ENCODE measurements around the gene TBC1D7. TPM values are rescaled to one million over a fixed set of nuclear protein-coding genes. Genes with fewer than 3 reads are reported as not detected.

The TBC1D7 gene
- polyA plus RNA-seq, 2 of the 4 experiments (the other 2 are of a cell fraction) = 34.6 to 55.9 TPM

- no peak for TF ChIP-seq PHF8 (IDR thresholded peaks at IDR 0.05; ENCODE audit: borderline replicate concordance, low read depth)
- no peak for TF ChIP-seq FOXS1 (CRISPR knock-in tag; IDR thresholded peaks at IDR 0.05)
- TF ChIP-seq EHF (CRISPR knock-in tag; IDR thresholded peaks at IDR 0.05) = no peak
- TF ChIP-seq GATA3 (IDR thresholded peaks at IDR 0.05; ENCODE audit: borderline replicate concordance) = no peak
- CTCF ChIA-PET = no interaction called here
- ATAC-seq (no peak), DNase-seq (ENCODE audit: low read depth in 1 of 2, low spot score in 1 of 2) (no peak), FAIRE-seq (no peak)
- H3K4me2 ChIP-seq = no peak overlapping the region
- H3K27ac ChIP-seq = no peak overlapping the region
- no peaks in the 10 kb centered on the region for H3K9me3 ChIP-seq
- H3K4me3 ChIP-seq = no peak overlapping the region
- peaks cover 18% of the 10 kb centered on the region for H3K4me1 ChIP-seq
- 76% methylated on average over 8 of the region's 12 CpGs for WGBS (ENCODE audit: missing lambda C conversion rate)
- POLR2A ChIA-PET = no interaction called here
Measured at GRCh38 chr6:13351271-13351670, 22.9 kb upstream of the TBC1D7 start.

DNA sequence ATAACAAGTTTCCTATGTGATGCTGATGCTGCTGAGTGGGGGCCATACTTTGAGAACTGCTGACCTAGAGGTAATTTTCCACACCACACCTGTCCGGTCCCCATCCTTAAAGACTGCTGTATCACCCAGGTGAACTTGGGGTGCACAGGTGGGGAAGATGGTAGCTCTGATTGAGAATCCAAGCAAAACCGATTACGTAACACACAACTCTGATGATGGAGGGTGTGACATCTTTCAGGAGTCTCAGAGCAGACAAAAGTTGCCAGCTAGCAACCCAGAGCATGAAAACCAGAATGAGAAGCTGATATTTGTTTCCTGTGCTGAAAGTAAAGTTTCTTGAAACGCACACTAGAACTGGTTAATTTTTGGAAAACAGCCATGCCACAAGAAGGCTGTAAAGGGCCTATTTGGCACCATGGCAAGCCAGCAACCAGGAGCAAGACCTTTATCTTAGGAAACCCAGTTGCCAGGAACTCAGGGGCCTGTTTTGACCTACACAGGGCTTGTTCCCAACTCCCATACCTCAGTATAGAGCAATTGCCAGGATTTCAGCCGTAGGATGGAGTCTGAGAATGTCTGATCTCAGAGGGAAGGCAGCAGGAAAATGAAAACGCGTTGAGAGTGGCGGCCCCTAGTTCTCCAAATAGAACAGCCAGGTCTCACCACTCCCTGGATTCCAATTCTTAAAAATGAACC, 21.6 kb upstream of the TBC1D7 start:
- ChIA-PET CTCF (interaction anchor here (1.3 kb wide), 2 partner anchors 13 to 188 kb away, joined by 3 to 4 read pairs; no protein-coding TSS in a partner anchor), POLR2A (no interaction called here)
- DNase-seq (ENCODE audit: low read depth in 1 of 2, low spot score in 1 of 2) (no peak), FAIRE-seq (no peak), ATAC-seq (no peak)
- TF ChIP-seq HES2 (IDR thresholded peaks at IDR 0.05) = no peak
- TF ChIP-seq CTCF (IDR thresholded peaks at IDR 0.05) = no peak
- no peak for TF ChIP-seq ELK1 (IDR thresholded peaks at IDR 0.05; ENCODE audit: low read depth, low read length)
- no peak for TF ChIP-seq POLR2A (IDR thresholded peaks at IDR 0.05; ENCODE audit: low read length)
- no peak for TF ChIP-seq PHF8 (IDR thresholded peaks at IDR 0.05; ENCODE audit: borderline replicate concordance, low read depth)
- TF ChIP-seq EHF (CRISPR knock-in tag; IDR thresholded peaks at IDR 0.05) = no peak
- TF ChIP-seq RARB (CRISPR knock-in tag; IDR thresholded peaks at IDR 0.05) = no peak
- TF ChIP-seq SMC3 (IDR thresholded peaks at IDR 0.05) = no peak
- TF ChIP-seq JUNB (IDR thresholded peaks at IDR 0.05) = no peak
- TF ChIP-seq NPAS2 (CRISPR knock-in tag; IDR thresholded peaks at IDR 0.05; ENCODE audit: borderline replicate concordance) = no peak
- TF ChIP-seq, protein P1, sequence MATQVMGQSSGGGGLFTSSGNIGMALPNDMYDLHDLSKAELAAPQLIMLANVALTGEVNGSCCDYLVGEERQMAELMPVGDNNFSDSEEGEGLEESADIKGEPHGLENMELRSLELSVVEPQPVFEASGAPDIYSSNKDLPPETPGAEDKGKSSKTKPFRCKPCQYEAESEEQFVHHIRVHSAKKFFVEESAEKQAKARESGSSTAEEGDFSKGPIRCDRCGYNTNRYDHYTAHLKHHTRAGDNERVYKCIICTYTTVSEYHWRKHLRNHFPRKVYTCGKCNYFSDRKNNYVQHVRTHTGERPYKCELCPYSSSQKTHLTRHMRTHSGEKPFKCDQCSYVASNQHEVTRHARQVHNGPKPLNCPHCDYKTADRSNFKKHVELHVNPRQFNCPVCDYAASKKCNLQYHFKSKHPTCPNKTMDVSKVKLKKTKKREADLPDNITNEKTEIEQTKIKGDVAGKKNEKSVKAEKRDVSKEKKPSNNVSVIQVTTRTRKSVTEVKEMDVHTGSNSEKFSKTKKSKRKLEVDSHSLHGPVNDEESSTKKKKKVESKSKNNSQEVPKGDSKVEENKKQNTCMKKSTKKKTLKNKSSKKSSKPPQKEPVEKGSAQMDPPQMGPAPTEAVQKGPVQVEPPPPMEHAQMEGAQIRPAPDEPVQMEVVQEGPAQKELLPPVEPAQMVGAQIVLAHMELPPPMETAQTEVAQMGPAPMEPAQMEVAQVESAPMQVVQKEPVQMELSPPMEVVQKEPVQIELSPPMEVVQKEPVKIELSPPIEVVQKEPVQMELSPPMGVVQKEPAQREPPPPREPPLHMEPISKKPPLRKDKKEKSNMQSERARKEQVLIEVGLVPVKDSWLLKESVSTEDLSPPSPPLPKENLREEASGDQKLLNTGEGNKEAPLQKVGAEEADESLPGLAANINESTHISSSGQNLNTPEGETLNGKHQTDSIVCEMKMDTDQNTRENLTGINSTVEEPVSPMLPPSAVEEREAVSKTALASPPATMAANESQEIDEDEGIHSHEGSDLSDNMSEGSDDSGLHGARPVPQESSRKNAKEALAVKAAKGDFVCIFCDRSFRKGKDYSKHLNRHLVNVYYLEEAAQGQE (IDR thresholded peaks at IDR 0.05) = no peak
- TF ChIP-seq NFE2L2 (conservative IDR thresholded peaks at IDR 0.05; ENCODE audit: low read length) = no peak
- TF ChIP-seq MYC (IDR thresholded peaks at IDR 0.05; ENCODE audit: borderline replicate concordance, low read length) = no peak
- TF ChIP-seq RNF2 (IDR thresholded peaks at IDR 0.05; ENCODE audit: borderline replicate concordance, low read depth) = no peak
- TF ChIP-seq MAX (IDR thresholded peaks at IDR 0.05) = no peak
- no peak for TF ChIP-seq FOXS1 (CRISPR knock-in tag; IDR thresholded peaks at IDR 0.05)
- TF ChIP-seq BHLHE40 (IDR thresholded peaks at IDR 0.05; ENCODE audit: low read depth, low read length) = no peak
- no peak for TF ChIP-seq ZSCAN20 (CRISPR knock-in tag; IDR thresholded peaks at IDR 0.05)
- TF ChIP-seq CBX8 (IDR thresholded peaks at IDR 0.05) = no peak
- Histone ChIP-seq H3K4me2 (no peak overlapping the region), H3K4me3 (no peak overlapping the region), H3K9me3 (no peaks in the 10 kb centered on the region), H3K4me1 (peaks cover 8% of the 10 kb centered on the region), H3K27ac (no peak overlapping the region)
- WGBS (ENCODE audit: missing lambda C conversion rate) = 89% methylated on average over 7 of the region's 8 CpGs

Data from A549 (cell line).